Endothelial cell of umbilical vein (primary cell): ENCODE results near the gene CEP162. TPM values are rescaled to one million over a fixed set of nuclear protein-coding genes. Genes with fewer than 3 reads are reported as not detected.

ENCODE experiments used
- BruUV-seq: library from RNA; stranded (reverse); fragments of 400-500 nt; replicated peaks from 2 replicates; lab custom pipeline; 2021; lab: Mats Ljungman, UMichigan
- CTCF ChIA-PET: fragments of 300-600, 350-600 bp; sonication (Branson Sonifier 250); formaldehyde crosslinking; loops from one replicate; lab custom pipeline; 2021; ENCODE audit warnings: antibody characterized with exemption, inconsistent platforms; lab: Charles Lee
- POLR2A ChIA-PET: fragments of 300-600, 350-600 bp; sonication (Branson Sonifier 250); formaldehyde crosslinking; loops from one replicate; lab custom pipeline; 2021; ENCODE audit warnings: antibody characterized with exemption, inconsistent platforms; lab: Charles Lee
- DNase-seq: peaks from one replicate; pipeline ENCODE4 v3.0.0-alpha.2; 2011; ENCODE audit warnings: low read depth, low spot score
- FAIRE-seq: peaks from 2 replicates; lab custom pipeline; 2011; peaks lifted over from hg19 to GRCh38; lab: Jason Lieb, UNC
- H2AFZ ChIP-seq: 2 replicates; pipeline ENCODE4 v1.6.0; 2012; ENCODE audit warnings: low read depth, low read length, control low read depth, inconsistent platforms
- H3K27ac ChIP-seq: 2 replicates; pipeline ENCODE4 v1.5.1; 2011; ENCODE audit warnings: low read depth, mild to moderate bottlenecking, control low read depth, low read length, moderate library complexity; ENCODE audit not compliant: insufficient read depth
- H3K27me3 ChIP-seq, 2 experiments: 2 replicates each; pipeline versions ENCODE4 v1.6.0 to v1.6.1; 2011; ENCODE audit warnings: low read length in 2 of 2, mixed read lengths in 1 of 2; ENCODE audit not compliant: control insufficient read depth in 2 of 2, insufficient read depth in 2 of 2
- H3K36me3 ChIP-seq, 2 experiments: 2 replicates in 1 of 2; 3 replicates in 1 of 2; pipeline ENCODE4 v1.5.1; 2011; ENCODE audit warnings: low read length in 2 of 2, mild to moderate bottlenecking in 1 of 2, moderate library complexity in 1 of 2; ENCODE audit not compliant: control insufficient read depth in 2 of 2, insufficient read depth in 2 of 2; ENCODE audit errors: extremely low read depth in 1 of 2
- H3K4me1 ChIP-seq: 3 replicates; pipeline ENCODE4 v1.5.1; 2011; ENCODE audit warnings: mild to moderate bottlenecking, low read length; ENCODE audit not compliant: control insufficient read depth, insufficient read depth; ENCODE audit errors: extremely low read depth
- H3K4me2 ChIP-seq: 2 replicates; pipeline ENCODE4 v1.6.1; 2011; ENCODE audit warnings: low read length, control low read depth, mixed read lengths; ENCODE audit not compliant: insufficient read depth
- H3K4me3 ChIP-seq, 3 experiments: fragments of 200-600 bp in 1 of 3; sonication (generic), shearing (Covaris generic) in 1 of 3; replicated peaks in 1 of 3; 2 replicates each; pipeline ENCODE4 v1.5.1; 2011 to 2016; ENCODE audit warnings: control low read depth in 3 of 3, low read length in 3 of 3, mild to moderate bottlenecking in 2 of 3, inconsistent platforms in 1 of 3, low read depth in 1 of 3, moderate library complexity in 1 of 3; ENCODE audit not compliant: insufficient read depth in 1 of 3
- H3K79me2 ChIP-seq: 2 replicates; pipeline ENCODE4 v1.6.0; 2012; ENCODE audit warnings: low read length, inconsistent platforms; ENCODE audit not compliant: control insufficient read depth, insufficient read depth
- H3K9ac ChIP-seq: replicated peaks from 2 replicates; pipeline ENCODE3; 2011; ENCODE audit warnings: low read length, control low read depth; ENCODE audit not compliant: insufficient read depth; ENCODE audit errors: extremely low read depth
- H3K9me1 ChIP-seq: replicated peaks from 3 replicates; pipeline ENCODE4 v1.6.0; 2011; ENCODE audit warnings: mild to moderate bottlenecking, low read length; ENCODE audit not compliant: control insufficient read depth, insufficient read depth; ENCODE audit errors: extremely low read depth
- H3K9me3 ChIP-seq: replicated peaks from 2 replicates; pipeline ENCODE4 v1.5.1; 2012; ENCODE audit warnings: low read length, inconsistent platforms; ENCODE audit not compliant: control insufficient read depth, insufficient read depth
- H4K20me1 ChIP-seq: replicated peaks from 2 replicates; pipeline ENCODE3; 2011; ENCODE audit warnings: mild to moderate bottlenecking, low read length; ENCODE audit not compliant: control insufficient read depth, insufficient read depth; ENCODE audit errors: extremely low read depth
- EZH2 ChIP-seq: IDR thresholded peaks from 2 replicates; pipeline ENCODE4 v1.6.1; 2012; ENCODE audit warnings: borderline replicate concordance, low read depth, mild to moderate bottlenecking, moderate library complexity, low read length, inconsistent platforms; ENCODE audit not compliant: severe bottlenecking
- FOS ChIP-seq: IDR thresholded peaks from 2 replicates; pipeline ENCODE4 v1.6.1; 2011; ENCODE audit warnings: mild to moderate bottlenecking, low read length, moderate library complexity, borderline replicate concordance; ENCODE audit not compliant: insufficient read depth
- GATA2 ChIP-seq: IDR thresholded peaks from 2 replicates; pipeline ENCODE4 v1.7.0; 2011; ENCODE audit warnings: low read depth, mild to moderate bottlenecking, moderate library complexity, mixed read lengths, low read length; ENCODE audit not compliant: insufficient read length, insufficient read depth
- JUN ChIP-seq: IDR thresholded peaks from 2 replicates; pipeline ENCODE4 v1.6.1; 2011; ENCODE audit warnings: borderline replicate concordance, low read depth; ENCODE audit not compliant: insufficient read length, insufficient read depth
- MYC ChIP-seq: IDR thresholded peaks from one replicate; pipeline ENCODE4 v1.6.1; 2011; ENCODE audit warnings: mild to moderate bottlenecking, low read depth, low read length
- POLR2A ChIP-seq: IDR thresholded peaks from 2 replicates; pipeline ENCODE4 v1.6.1; 2012; ENCODE audit warnings: low read depth, mild to moderate bottlenecking, control low read depth, low read length
- POLR2AphosphoS5 ChIP-seq: IDR thresholded peaks from 2 replicates; pipeline ENCODE4 v1.6.1; 2012; ENCODE audit warnings: low read depth, mild to moderate bottlenecking, control low read depth, low read length, moderate library complexity; ENCODE audit not compliant: insufficient read depth
- dilution Hi-C: fragments of 300-500 bp; cut with MboI; formaldehyde crosslinking; loops from one replicate; pipeline ENCODE4 v1.15.0; 2019; ENCODE audit warnings: low sequenced_read_pairs; ENCODE audit not compliant: extremely low pct_ligation_motif_present
- intact Hi-C: fragments of 100-400 bp; cut with micrococcal nuclease; formaldehyde crosslinking; loops from one replicate; pipeline ENCODE4 v1.10.0; 2022
- polyA plus RNA-seq, 4 experiments: library from polyadenylated mRNA; depleted of rRNA in 3 of 4; stranded (reverse) in 3 of 4; unstranded in 1 of 4; fragments of >200 nt; gene quantifications; 2 replicates each; pipeline versions ENCODE4 v1.2.1 to v1.2.3, GENCODE V29; 2011 to 2012; ENCODE audit warnings: missing spikeins in 1 of 4
- total RNA-seq: library from RNA; stranded (reverse); gene quantifications from 2 replicates; pipeline ENCODE4 v1.2.3, GENCODE V29; 2021
- TF ChIP-seq, protein P1 (sequence below): IDR thresholded peaks from 2 replicates; pipeline ENCODE4 v1.6.1; 2011; ENCODE audit not compliant: insufficient read depth, insufficient read length
- TF ChIP-seq, protein P2 (sequence below), 2 donors: IDR thresholded peaks; 1 replicate in 1 of 2; 2 replicates in 1 of 2; pipeline ENCODE4 v1.5.1; 2011; ENCODE audit warnings: low read length in 2 of 2, mild to moderate bottlenecking in 2 of 2, moderate library complexity in 2 of 2, control low read depth in 1 of 2, inconsistent platforms in 1 of 2, low read depth in 1 of 2; ENCODE audit not compliant: insufficient read depth in 1 of 2; ENCODE audit errors: extremely low read depth in 1 of 2

The CEP162 gene
- total and polyA plus RNA-seq, 2 donors (not counting 3 experiments of a cell fraction or from before 2014, with no cell fraction given): 0.79 to 10.8 TPM

DNA sequence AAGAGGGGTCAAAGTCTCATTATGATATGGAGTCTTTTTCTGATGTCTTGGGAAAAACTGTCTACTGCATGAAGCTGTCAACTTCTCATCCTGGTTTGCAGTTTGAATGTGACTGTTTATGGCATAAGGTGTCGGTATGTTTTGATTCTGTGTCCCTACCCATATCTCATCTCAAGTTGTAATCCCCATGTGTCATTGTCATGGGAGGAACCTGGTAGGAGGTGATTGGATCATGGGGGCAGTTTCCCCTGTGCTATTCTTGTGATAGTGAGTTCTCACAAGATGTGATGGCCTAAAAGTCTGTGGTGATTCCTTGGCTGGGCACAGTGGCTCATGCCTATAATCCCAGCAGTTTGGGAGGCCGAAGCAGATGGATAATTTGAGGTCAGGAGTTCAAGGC, 146.2 kb downstream of the CEP162 start:
- Histone ChIP-seq H3K4me1 (no peaks in the 10 kb centered on the region), H3K4me2 (no peak overlapping the region), H2AFZ (no peak overlapping the region), H3K79me2 (no peaks in the 10 kb centered on the region), H4K20me1 (no peaks in the 10 kb centered on the region), H3K36me3 (no peaks in the 10 kb centered on the region), H3K9me3 (no peaks in the 10 kb centered on the region), H3K9me1 (no peaks in the 10 kb centered on the region), H3K4me3 (no peak overlapping the region), H3K9ac (no peak overlapping the region), H3K27me3 (no peaks in the 10 kb centered on the region), H3K27ac (no peak overlapping the region)
- intact Hi-C loops (no loop called here), dilution Hi-C loops (no loop called here)
- ChIA-PET CTCF (no interaction called here), POLR2A (no interaction called here)
- TF ChIP-seq EZH2: no peak
- TF ChIP-seq POLR2AphosphoS5: no peak
- no peak for TF ChIP-seq GATA2
- no peak for TF ChIP-seq MYC
- no TSS peak for BruUV-seq
- DNase-seq: no peak
- FAIRE-seq: no peak

DNA sequence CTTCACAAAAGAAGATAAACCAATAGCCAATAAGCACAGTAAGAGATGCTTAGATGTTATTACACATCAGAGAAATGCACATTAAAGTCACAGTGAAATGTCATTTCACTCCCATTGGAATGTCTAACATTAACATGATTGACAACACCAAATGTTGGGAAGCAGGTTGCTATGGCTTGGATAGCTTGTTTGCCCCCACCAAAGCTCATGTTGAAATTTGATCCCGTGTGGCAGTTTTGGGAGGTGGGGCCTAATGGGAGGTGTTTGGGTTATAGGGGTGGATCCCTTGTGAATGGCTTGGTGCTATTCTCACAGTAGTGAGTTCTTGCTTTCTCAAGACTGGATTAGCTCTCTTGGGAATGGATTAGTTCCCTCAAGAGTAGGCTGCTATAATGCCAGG, 149.1 kb downstream of the CEP162 start:
- POLR2A ChIA-PET: no interaction called here
- no TSS peak for BruUV-seq
- Histone ChIP-seq H3K4me3 (no peak overlapping the region), H3K79me2 (no peaks in the 10 kb centered on the region), H3K4me1 (peaks cover 5% of the 10 kb centered on the region), H3K9ac (no peak overlapping the region), H3K27ac (no peak overlapping the region), H2AFZ (no peak overlapping the region), H3K9me3 (no peaks in the 10 kb centered on the region), H3K9me1 (no peaks in the 10 kb centered on the region), H3K4me2 (no peak overlapping the region), H3K36me3 (no peaks in the 10 kb centered on the region), H4K20me1 (no peaks in the 10 kb centered on the region), H3K27me3 (no peaks in the 10 kb centered on the region)
- intact Hi-C loops (no loop called here), dilution Hi-C loops (no loop called here)
- CTCF ChIA-PET: no interaction called here
- FAIRE-seq (no peak), DNase-seq (no peak)
- TF ChIP-seq, protein P1, sequence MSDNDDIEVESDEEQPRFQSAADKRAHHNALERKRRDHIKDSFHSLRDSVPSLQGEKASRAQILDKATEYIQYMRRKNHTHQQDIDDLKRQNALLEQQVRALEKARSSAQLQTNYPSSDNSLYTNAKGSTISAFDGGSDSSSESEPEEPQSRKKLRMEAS: no peak
- no peak for TF ChIP-seq POLR2AphosphoS5
- TF ChIP-seq GATA2: no peak
- no peak for TF ChIP-seq MYC
- no peak for TF ChIP-seq EZH2
- no peak for TF ChIP-seq POLR2A
- TF ChIP-seq, protein P2, sequence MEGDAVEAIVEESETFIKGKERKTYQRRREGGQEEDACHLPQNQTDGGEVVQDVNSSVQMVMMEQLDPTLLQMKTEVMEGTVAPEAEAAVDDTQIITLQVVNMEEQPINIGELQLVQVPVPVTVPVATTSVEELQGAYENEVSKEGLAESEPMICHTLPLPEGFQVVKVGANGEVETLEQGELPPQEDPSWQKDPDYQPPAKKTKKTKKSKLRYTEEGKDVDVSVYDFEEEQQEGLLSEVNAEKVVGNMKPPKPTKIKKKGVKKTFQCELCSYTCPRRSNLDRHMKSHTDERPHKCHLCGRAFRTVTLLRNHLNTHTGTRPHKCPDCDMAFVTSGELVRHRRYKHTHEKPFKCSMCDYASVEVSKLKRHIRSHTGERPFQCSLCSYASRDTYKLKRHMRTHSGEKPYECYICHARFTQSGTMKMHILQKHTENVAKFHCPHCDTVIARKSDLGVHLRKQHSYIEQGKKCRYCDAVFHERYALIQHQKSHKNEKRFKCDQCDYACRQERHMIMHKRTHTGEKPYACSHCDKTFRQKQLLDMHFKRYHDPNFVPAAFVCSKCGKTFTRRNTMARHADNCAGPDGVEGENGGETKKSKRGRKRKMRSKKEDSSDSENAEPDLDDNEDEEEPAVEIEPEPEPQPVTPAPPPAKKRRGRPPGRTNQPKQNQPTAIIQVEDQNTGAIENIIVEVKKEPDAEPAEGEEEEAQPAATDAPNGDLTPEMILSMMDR (IDR thresholded peaks at IDR 0.05; ENCODE audit: extremely low read depth in 1 of 2, insufficient read depth in 1 of 2, low read depth in 1 of 2, low read length in 2 of 2): no peak
- no peak for TF ChIP-seq JUN
- TF ChIP-seq FOS: no peak
